ENCODE measurements around the gene SLC25A22. TPM values are rescaled to one million over a fixed set of nuclear protein-coding genes. Genes with fewer than 3 reads are reported as not detected.
A peak's percentile ranks its signal among the peaks of the same experiment; 100 is the strongest.

SLC25A22 gene
- total RNA-seq, 2 experiments from 2014 or later: 35.7 to 38.3 TPM

- CTCF ChIA-PET: no interaction called here
- no peak overlapping the region for H3K27ac Mint-ChIP-seq
- H3K4me1 Mint-ChIP-seq: peaks cover 43% of the 10 kb centered on the region
- POLR2A ChIA-PET: interaction anchor here (1.0 to 2.0 kb wide), 2 partner anchors 12 to 16 kb away, joined by 4 to 5 read pairs; partner anchors contain the start of gene RPLP2
- H3K4me3 Mint-ChIP-seq: no peak overlapping the region
- peaks cover 25% of the 10 kb centered on the region for H3K27me3 Mint-ChIP-seq
- H3K9me3 Mint-ChIP-seq: no peaks in the 10 kb centered on the region
- no peak for DNase-seq
- H3K36me3 Mint-ChIP-seq (ENCODE audit: low read depth): peaks cover 7% of the 10 kb centered on the region
These were observed 26.9 kb upstream of the SLC25A22 start for GRCh38 chr11:824942-825341.

DNA sequence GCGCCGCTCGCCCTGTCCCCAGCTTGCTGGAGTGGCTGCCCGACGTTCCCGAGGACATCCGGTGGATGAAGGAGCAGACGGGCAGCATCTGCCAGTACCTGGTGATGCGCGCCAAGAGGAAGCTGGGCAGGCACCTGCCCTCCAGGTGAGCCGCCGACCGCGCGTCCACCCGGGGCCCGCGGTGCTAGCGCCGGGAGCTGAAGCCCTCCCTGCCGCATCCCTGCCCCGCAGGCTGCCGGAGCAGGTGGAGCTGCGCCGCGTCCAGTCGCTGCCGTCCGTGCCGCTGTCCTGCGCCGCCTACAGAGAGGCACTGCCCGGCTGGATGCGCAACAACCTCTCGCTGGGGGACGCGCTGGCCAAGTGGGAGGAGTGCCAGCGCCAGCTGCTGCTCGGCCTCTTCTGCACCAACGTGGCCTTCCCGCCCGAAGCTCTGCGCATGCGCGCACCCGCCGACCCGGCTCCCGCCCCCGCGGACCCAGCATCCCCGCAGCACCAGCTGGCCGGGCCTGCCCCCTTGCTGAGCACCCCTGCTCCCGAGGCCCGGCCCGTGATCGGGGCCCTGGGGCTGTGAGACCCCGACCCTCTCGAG, 26.3 kb upstream of the SLC25A22 start:
- CTCF ChIA-PET: no interaction called here
- H3K4me3 Mint-ChIP-seq: no peak overlapping the region
- no peak overlapping the region for H3K27ac Mint-ChIP-seq
- POLR2A ChIA-PET: interaction anchor here (1.0 to 2.0 kb wide), 2 partner anchors 13 to 16 kb away, joined by 4 to 5 read pairs; partner anchors contain the start of gene RPLP2
- DNase-seq: no peak
- H3K9me3 Mint-ChIP-seq: no peaks in the 10 kb centered on the region
- H3K36me3 Mint-ChIP-seq (ENCODE audit: low read depth): peaks cover 7% of the 10 kb centered on the region
- peaks cover 37% of the 10 kb centered on the region for H3K4me1 Mint-ChIP-seq
- peaks cover 19% of the 10 kb centered on the region for H3K27me3 Mint-ChIP-seq

- no peak for DNase-seq
- ChIA-PET CTCF (interaction anchor here (0.6 kb wide), 1 partner anchor 10 kb away, joined by 3 read pairs; no protein-coding TSS in a partner anchor), POLR2A (interaction anchor here (1.0 kb wide), 2 partner anchors 15 to 18 kb away, joined by 3 to 4 read pairs; partner anchors contain the start of gene RPLP2)
- Mint-ChIP-seq H3K36me3 (ENCODE audit: low read depth) (peaks cover 7% of the 10 kb centered on the region), H3K27ac (no peak overlapping the region), H3K9me3 (no peaks in the 10 kb centered on the region), H3K4me3 (no peak overlapping the region), H3K4me1 (peaks cover 30% of the 10 kb centered on the region), H3K27me3 (peaks cover 13% of the 10 kb centered on the region)
These were observed 25.6 kb upstream of the SLC25A22 start for GRCh38 chr11:823441-824291.

DNA sequence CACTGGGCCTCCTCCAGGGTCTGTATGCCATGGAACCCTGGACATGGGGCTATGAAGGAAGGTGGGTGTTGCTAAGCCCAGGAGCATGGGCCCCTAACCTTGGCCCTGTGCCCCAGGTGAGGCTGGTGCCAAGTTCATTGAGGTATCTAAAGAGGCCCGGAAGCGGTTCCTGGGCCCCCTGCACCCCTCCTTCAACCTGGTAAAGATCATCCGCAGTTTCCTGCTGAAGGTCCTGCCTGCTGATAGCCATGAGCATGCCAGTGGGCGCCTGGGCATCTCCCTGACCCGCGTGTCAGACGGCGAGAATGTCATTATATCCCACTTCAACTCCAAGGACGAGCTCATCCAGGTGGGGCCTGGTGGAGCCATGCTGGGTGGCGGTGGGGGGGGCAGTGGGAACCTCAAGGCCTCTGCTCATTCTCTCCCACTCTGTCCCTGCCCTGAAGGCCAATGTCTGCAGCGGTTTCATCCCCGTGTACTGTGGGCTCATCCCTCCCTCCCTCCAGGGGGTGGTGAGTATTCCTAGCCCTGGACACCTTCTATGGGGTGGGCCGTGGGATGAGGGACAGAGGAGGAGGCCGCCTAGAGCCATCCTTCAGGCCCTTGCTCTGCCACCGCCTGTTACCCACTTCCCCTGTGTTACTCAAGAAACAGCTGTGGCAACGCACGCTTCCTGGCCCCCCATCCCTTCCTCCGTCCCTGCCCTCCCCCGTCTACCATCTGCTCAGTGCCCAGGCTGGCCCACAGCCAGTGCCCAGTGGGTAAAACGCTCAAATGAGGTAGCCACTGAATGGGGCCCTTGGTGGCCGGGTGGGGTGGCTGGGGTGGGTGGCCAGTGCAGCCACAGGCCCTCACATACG, 23.7 kb upstream of the SLC25A22 start:
- Mint-ChIP-seq H3K36me3 (ENCODE audit: low read depth) (peaks cover 7% of the 10 kb centered on the region), H3K4me1 (peaks cover 21% of the 10 kb centered on the region), H3K9me3 (no peaks in the 10 kb centered on the region), H3K27me3 (no peaks in the 10 kb centered on the region), H3K27ac (no peak overlapping the region), H3K4me3 (peak overlapping the region; percentile 74)
- ChIA-PET POLR2A (interaction anchor here (2.8 to 5.2 kb wide), 3 partner anchors 10 to 20 kb away, joined by 32 to 74 read pairs (median 62); partner anchors contain the start of genes CD151, CRACR2B, POLR2L and RPLP2), CTCF (interaction anchor here (1.3 kb wide), 1 partner anchor 10 kb away, joined by 3 read pairs; no protein-coding TSS in a partner anchor)
- DNase-seq: no peak

DNA sequence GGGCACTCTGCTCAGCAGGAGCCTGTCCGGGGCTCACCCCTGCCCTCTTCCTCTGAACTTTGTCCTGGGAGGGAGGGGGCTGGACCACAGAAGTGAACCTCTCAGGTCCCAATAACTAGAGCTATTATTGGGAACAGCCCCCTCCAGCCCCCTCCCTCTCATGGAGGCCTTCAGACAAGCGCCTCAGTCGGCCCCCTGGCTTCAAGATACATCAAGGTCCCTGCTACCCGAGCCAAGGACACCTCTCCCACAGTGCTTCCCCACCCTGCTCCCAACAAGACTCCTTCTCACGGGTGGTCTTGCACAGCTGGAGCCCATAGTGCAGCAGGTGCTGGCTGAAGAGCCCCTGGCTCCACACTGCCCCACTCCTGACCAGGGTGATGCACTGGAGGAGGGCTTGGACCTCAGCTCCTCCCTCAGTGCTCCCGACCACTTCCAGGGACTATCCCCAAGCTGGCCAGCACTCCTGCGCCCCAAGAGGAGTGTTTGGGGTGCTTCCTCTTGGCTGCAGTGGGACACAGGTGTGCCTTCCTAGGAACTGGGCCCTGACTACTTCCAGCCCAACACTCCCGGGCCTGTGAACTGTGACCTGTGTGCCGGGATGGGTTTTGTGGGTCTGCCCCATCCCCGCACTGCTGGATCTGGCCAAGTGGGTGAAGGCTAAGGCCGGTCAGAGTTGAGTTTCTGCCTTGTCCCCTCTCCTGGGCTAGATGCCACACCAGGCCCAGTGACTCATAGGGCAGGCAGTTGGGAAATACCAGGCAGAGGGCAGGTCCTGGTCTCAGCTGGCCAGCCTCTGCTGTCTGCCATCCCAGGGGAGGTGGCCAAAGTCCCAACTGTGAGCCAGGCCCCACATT, 22.8 kb upstream of the SLC25A22 start:
- Mint-ChIP-seq H3K4me3 (peak overlapping the region; percentile 74), H3K9me3 (no peaks in the 10 kb centered on the region), H3K4me1 (peaks cover 15% of the 10 kb centered on the region), H3K27ac (peak overlapping the region; percentile 40), H3K27me3 (no peaks in the 10 kb centered on the region), H3K36me3 (ENCODE audit: low read depth) (peaks cover 7% of the 10 kb centered on the region)
- ChIA-PET CTCF (interaction anchor here (1.0 to 2.0 kb wide), 3 partner anchors 10 to 22 kb away, joined by 3 to 8 read pairs (median 4); partner anchors contain the start of genes RPLP2 and TSPAN4), POLR2A (interaction anchor here (0.5 to 5.2 kb wide), 9 partner anchors 9 to 205 kb away, joined by 3 to 74 read pairs (median 12); partner anchors contain the start of genes CD151, CRACR2B, IRF7 and PIDD1)
- no peak for DNase-seq

DNA sequence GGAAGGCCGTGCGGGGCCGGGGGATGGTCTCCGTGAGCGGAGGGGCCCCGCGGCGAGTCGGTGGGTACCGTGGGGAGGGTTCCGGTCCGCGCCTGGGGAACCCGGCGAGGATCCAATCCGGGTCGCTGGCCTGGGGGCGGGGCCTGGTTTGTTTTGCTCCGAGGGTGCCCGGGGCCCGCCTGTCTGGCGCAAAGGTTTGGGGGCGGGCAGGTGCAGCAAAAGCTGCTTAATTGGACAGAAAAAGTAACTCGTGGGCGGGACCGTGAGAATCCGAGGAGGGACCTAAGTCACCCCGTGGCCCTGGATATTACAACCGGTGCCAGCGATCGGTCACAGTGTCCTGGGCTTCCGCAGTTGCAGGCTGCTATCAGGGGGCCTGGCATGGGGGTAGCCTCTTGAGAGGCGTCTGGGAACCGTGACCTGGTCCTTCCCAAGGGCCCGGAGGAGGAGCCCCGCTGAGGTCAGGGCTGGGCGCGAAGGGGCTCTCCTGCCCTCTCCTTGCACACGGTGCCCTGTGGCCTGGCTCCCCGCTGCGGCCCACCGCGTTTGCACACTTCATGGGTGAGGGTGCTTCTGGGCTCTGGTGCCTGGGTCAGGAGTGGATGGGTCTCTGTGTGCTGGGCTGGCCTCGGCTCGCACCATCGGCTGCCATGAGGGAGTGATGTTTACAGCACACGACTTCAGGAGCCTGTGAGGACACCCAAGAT, 22.0 kb upstream of the SLC25A22 start:
- Mint-ChIP-seq H3K4me3 (peak overlapping the region; percentile 74), H3K27me3 (no peaks in the 10 kb centered on the region), H3K27ac (peak overlapping the region; percentile 72), H3K9me3 (no peaks in the 10 kb centered on the region), H3K36me3 (ENCODE audit: low read depth) (peaks cover 4% of the 10 kb centered on the region), H3K4me1 (peaks cover 15% of the 10 kb centered on the region)
- ChIA-PET CTCF (interaction anchor here (1.0 to 2.0 kb wide), 4 partner anchors 9 to 370 kb away, joined by 3 to 8 read pairs (median 4); partner anchors contain the start of genes PTDSS2, RPLP2 and TSPAN4), POLR2A (interaction anchor here (0.7 to 5.2 kb wide), 11 partner anchors 8 to 204 kb away, joined by 3 to 74 read pairs (median 5); partner anchors contain the start of genes CD151, CRACR2B, IRF7 and PIDD1)
- peak; percentile 95 for DNase-seq

DNA sequence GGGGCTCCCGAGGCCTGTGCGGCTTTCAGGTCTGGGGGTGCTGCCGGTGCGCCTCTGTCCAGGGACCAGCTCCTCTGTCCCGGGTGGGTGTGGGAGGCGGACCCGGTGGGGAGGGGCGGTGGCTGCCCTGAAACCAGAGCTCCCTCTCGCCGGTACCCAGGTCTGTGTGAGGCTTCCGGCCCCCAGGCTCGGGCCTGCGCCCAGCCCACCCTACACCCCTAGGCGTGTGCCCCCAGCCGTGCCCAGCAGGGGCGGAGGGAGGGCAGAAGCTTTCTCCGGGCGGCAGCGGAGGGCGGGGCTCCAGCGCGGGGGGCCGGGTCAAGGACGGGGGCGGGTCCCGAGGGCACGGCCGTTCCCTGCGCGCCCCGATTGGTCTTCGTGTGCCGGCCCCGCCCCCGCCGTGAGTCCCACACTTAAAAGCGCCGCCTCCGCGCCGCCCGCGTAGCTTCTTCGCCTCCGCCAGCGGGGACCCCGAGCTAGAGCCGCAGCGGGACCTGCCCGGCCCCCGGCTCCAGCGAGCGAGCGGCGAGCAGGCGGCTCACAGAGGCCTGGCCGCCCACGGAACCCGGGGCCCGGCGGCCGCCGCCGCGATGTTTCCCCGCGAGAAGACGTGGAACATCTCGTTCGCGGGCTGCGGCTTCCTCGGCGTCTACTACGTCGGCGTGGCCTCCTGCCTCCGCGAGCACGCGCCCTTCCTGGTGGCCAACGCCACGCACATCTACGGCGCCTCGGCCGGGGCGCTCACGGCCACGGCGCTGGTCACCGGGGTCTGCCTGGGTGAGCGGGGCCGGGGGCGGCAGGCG, 21.2 kb upstream of the SLC25A22 start:
- Mint-ChIP-seq H3K27me3 (no peaks in the 10 kb centered on the region), H3K36me3 (ENCODE audit: low read depth) (no peaks in the 10 kb centered on the region), H3K9me3 (no peaks in the 10 kb centered on the region), H3K4me1 (peaks cover 15% of the 10 kb centered on the region), H3K27ac (peak overlapping the region; percentile 47), H3K4me3 (peak overlapping the region; percentile 74)
- ChIA-PET POLR2A (interaction anchor here (0.9 to 5.2 kb wide), 13 partner anchors 7 to 204 kb away, joined by 3 to 74 read pairs (median 4); partner anchors contain the start of genes CD151, CRACR2B, IRF7 and PIDD1), CTCF (interaction anchor here (1.0 to 2.0 kb wide), 5 partner anchors 8 to 370 kb away, joined by 3 to 8 read pairs (median 3); partner anchors contain the start of genes DEAF1, PTDSS2, RPLP2 and TMEM80)
- DNase-seq: peak; percentile 91

DNA sequence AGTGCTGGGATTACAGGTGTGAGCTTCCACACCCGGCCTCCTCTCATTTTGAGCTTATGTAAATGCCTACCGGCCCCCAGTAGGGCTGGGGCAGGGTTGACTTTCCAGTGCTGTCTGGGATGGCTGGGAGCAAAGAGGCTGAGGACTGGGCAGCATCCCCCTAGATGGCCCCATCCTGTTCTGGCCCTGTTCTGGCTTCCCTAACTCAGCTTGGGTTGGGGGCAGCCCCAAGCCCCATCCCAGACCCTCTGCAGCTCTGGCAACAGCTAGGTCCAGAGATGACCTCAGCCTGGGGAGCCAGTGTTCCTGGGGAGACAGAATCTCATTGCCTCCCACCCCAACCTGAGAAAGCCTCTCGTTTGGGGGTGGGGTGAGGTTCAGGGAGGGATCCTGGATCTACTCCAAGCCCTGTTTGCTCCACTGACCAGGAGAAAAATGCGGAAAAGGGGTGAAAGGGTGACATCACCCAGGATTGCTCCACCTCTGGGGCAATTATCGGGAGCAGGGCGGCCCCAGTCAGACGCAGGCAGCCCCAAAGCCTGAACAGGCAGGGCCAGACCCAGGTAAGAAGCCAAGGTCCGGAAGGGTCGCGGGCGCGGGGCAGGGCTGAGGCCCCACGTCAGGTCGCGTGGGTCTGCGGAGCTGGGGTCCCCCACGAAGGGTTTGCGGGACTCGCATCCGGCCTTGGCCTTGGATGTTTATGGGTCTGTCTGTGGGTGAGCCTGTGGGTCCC, 20.5 kb upstream of the SLC25A22 start, which contains the start of gene PNPLA2:
TSS of gene PNPLA2 (plus strand) at position 519 of the 733 bp plus-strand sequence. CDS start 805 bp downstream, outside the sequence.
- no peaks in the 10 kb centered on the region for H3K27me3 Mint-ChIP-seq
- H3K4me3 Mint-ChIP-seq: peak within 1 kb of the TSS; percentile 74
- ChIA-PET POLR2A (interaction anchor here (1.0 to 5.2 kb wide), 10 partner anchors 8 to 29 kb away, joined by 3 to 74 read pairs (median 8); partner anchors contain the start of genes CD151, CRACR2B, PIDD1 and POLR2L), CTCF (interaction anchor here (1.2 to 2.0 kb wide), 4 partner anchors 7 to 369 kb away, joined by 3 to 8 read pairs (median 4); partner anchors contain the start of genes DEAF1, PTDSS2, RPLP2 and TMEM80)
- peak within 1 kb of the TSS; percentile 47 for H3K27ac Mint-ChIP-seq
- no peak for DNase-seq
- H3K4me1 Mint-ChIP-seq: peaks cover 15% of the 10 kb centered on the region
- H3K36me3 Mint-ChIP-seq (ENCODE audit: low read depth): peaks cover 4% of the 10 kb centered on the region
- H3K9me3 Mint-ChIP-seq: no peaks in the 10 kb centered on the region

DNA sequence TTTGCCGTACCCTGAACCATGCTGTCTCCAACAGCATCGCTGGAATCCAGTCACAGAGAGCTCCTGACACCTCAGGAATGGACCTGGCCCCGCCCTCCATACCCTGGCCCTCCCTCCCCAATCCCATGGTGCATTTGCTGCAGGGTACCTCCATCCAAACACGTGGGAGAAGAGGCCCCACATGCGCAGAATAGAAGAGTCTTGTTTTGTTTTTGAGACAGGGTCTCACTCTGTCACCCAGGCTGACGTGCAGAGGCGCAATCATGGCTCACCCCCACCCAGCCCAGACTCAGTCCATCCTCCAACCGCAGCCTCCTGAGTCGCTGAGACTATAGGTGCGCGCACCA, 18.3 kb upstream of the SLC25A22 start:
- H3K36me3 Mint-ChIP-seq (ENCODE audit: low read depth): peaks cover 17% of the 10 kb centered on the region
- no peak for DNase-seq
- no peaks in the 10 kb centered on the region for H3K9me3 Mint-ChIP-seq
- H3K27ac Mint-ChIP-seq: no peak overlapping the region
- H3K4me3 Mint-ChIP-seq: no peak overlapping the region
- CTCF ChIA-PET: no interaction called here
- H3K27me3 Mint-ChIP-seq: no peaks in the 10 kb centered on the region
- H3K4me1 Mint-ChIP-seq: peaks cover 21% of the 10 kb centered on the region
- POLR2A ChIA-PET: interaction anchor here (0.6 kb wide), 1 partner anchor 19 kb away, joined by 3 read pairs; no protein-coding TSS in a partner anchor

Data from activated CD4-positive, alpha-beta memory T cell treated with anti-CD3 and anti-CD28 coated beads, Interleukin-2, amount 10 ng/mL, durations not matched to agents 7 days and 5 days (primary cell).